HepG2 (cell line): ENCODE results near the gene TMTC4. TPM values are rescaled to one million over a fixed set of nuclear protein-coding genes. Genes with fewer than 3 reads are reported as not detected.

Source experiments
- ATAC-seq: fragments of 200-7000 bp; cut with Tn5 transposase; 3 replicates; pipeline ENCODE4 v1.9.1; 2020; ENCODE audit warnings: mild to moderate bottlenecking, moderate library complexity
- BruUV-seq: library from RNA; stranded (reverse); fragments of 400-500 nt; replicated peaks from 2 replicates; lab custom pipeline; 2021; lab: Mats Ljungman, UMichigan
- CTCF ChIA-PET: fragments of 300-600 bp; formaldehyde crosslinking; extraction: SDS; loops from one replicate; lab custom pipeline; 2021; ENCODE audit warnings: low total read pairs, inconsistent platforms, low intra/inter-chr PET ratio; lab: Yijun Ruan, JAX
- POLR2A ChIA-PET: fragments of 350-600 bp; sonication (Branson Sonifier 250); formaldehyde crosslinking; loops from one replicate; lab custom pipeline; 2020; ENCODE audit warnings: antibody characterized with exemption, inconsistent platforms; lab: Yijun Ruan, JAX
- DNase-seq: peaks from one replicate; pipeline ENCODE4 v3.0.0-alpha.2; 2015; ENCODE audit warnings: low spot score
- FAIRE-seq: peaks from 3 replicates; lab custom pipeline; 2011; peaks lifted over from hg19 to GRCh38; lab: Jason Lieb, UNC
- H2AFZ ChIP-seq: one replicate; pipeline ENCODE4 v1.6.1; 2011; ENCODE audit warnings: low read length, inconsistent platforms
- H3K27ac ChIP-seq: fragments of 300-600 bp; 3 replicates; pipeline ENCODE4 v1.8.0; 2011; ENCODE audit warnings: mixed run types, mild to moderate bottlenecking, mixed read lengths, low read length, inconsistent platforms; ENCODE audit not compliant: insufficient read depth; ENCODE audit errors: extremely low read length
- H3K27me3 ChIP-seq, 2 experiments: fragments of 200-600 bp in 1 of 2; 2 replicates in 1 of 2; 3 replicates in 1 of 2; pipeline versions ENCODE4 v1.6.0 to v1.8.0; 2011; ENCODE audit warnings: low read length in 2 of 2, mild to moderate bottlenecking in 2 of 2, moderate library complexity in 2 of 2, inconsistent platforms in 1 of 2; ENCODE audit not compliant: insufficient read depth in 2 of 2, control insufficient read depth in 1 of 2
- H3K36me3 ChIP-seq, 2 experiments: fragments of 200-600 bp in 1 of 2; replicated peaks in 1 of 2; 2 replicates in 1 of 2; 3 replicates in 1 of 2; pipeline versions ENCODE4 v1.5.1 to v1.8.0; 2011; ENCODE audit warnings: low read length in 2 of 2, inconsistent platforms in 1 of 2; ENCODE audit not compliant: insufficient read depth in 2 of 2, control insufficient read depth in 1 of 2
- H3K4me1 ChIP-seq: 2 replicates; pipeline ENCODE4 v1.5.1; 2012; ENCODE audit warnings: low read length, inconsistent platforms; ENCODE audit not compliant: insufficient read depth
- H3K4me2 ChIP-seq: 2 replicates; pipeline ENCODE4 v1.6.0; 2011; ENCODE audit warnings: low read depth, low read length, inconsistent platforms
- H3K4me3 ChIP-seq, 3 experiments: fragments of 200-600 bp in 1 of 3; sonication (generic), shearing (Covaris generic) in 1 of 3; replicated peaks in 1 of 3; 2 replicates each; pipeline ENCODE4 v1.5.1; 2011 to 2016; ENCODE audit warnings: low read length in 3 of 3, inconsistent platforms in 2 of 3, low read depth in 2 of 3, mild to moderate bottlenecking in 2 of 3, control low read depth in 1 of 3, mixed read lengths in 1 of 3; ENCODE audit not compliant: insufficient read depth in 1 of 3
- H3K79me2 ChIP-seq: one replicate; pipeline ENCODE4 v1.6.1; 2011; ENCODE audit warnings: low read length, inconsistent platforms; ENCODE audit not compliant: insufficient read depth
- H3K9ac ChIP-seq: 2 replicates; pipeline ENCODE4 v1.6.0; 2011; ENCODE audit warnings: mild to moderate bottlenecking, low read depth, low read length, inconsistent platforms; ENCODE audit not compliant: insufficient read depth
- H3K9me3 ChIP-seq: 2 replicates; pipeline ENCODE4 v1.5.1; 2012; ENCODE audit warnings: mild to moderate bottlenecking, low read length
- H4K20me1 ChIP-seq: 2 replicates; pipeline ENCODE4 v1.6.0; 2011; ENCODE audit warnings: inconsistent platforms, mild to moderate bottlenecking, low read length, moderate library complexity; ENCODE audit not compliant: insufficient read depth
- FOSL2 ChIP-seq: sonication (generic); formaldehyde crosslinking; IDR thresholded peaks from 2 replicates; pipeline ENCODE4 v1.4.0; 2020; ENCODE audit warnings: missing genetic modification reagents
- GPN1 ChIP-seq: sonication (generic); formaldehyde crosslinking; IDR thresholded peaks from 2 replicates; pipeline ENCODE4 v1.5.1; 2020; ENCODE audit warnings: missing genetic modification reagents, borderline replicate concordance
- NCOR1 ChIP-seq: fragments of 200-600 bp; sonication (generic); IDR thresholded peaks from 2 replicates; pipeline ENCODE4 v1.7.0; 2017; ENCODE audit warnings: antibody characterized with exemption, low read length, borderline replicate concordance
- SMC3 ChIP-seq: IDR thresholded peaks from 2 replicates; pipeline ENCODE4 v1.6.1; 2011; ENCODE audit warnings: low read length, improper control_type of control experiment
- STAG1 ChIP-seq: sonication (generic); formaldehyde crosslinking; IDR thresholded peaks from 2 replicates; pipeline ENCODE4 v1.4.0; 2020; ENCODE audit warnings: missing genetic modification reagents
- YY1 ChIP-seq: IDR thresholded peaks from 2 replicates; pipeline ENCODE4 v1.6.1; 2011; ENCODE audit warnings: low read length, low read depth, moderate library complexity, mild to moderate bottlenecking; ENCODE audit not compliant: insufficient read depth, insufficient replicate concordance
- ZBED4 ChIP-seq: sonication (generic); formaldehyde crosslinking; IDR thresholded peaks from 2 replicates; pipeline ENCODE4 v1.4.0; 2020; ENCODE audit warnings: missing genetic modification reagents, borderline replicate concordance
- ZFYVE20 ChIP-seq: sonication (generic); formaldehyde crosslinking; IDR thresholded peaks from 2 replicates; pipeline ENCODE4 v1.8.0; 2023; ENCODE audit warnings: low read depth, mild to moderate bottlenecking, moderate library complexity, missing genetic modification reagents, borderline replicate concordance
- ZNF788 ChIP-seq: sonication (generic); formaldehyde crosslinking; IDR thresholded peaks from 2 replicates; pipeline ENCODE4 v1.5.0; 2020; ENCODE audit warnings: mild to moderate bottlenecking, missing genetic modification reagents, borderline replicate concordance
- ZNF816 ChIP-seq: sonication (generic); formaldehyde crosslinking; IDR thresholded peaks from 2 replicates; pipeline ENCODE4 v1.8.0; 2022; ENCODE audit warnings: missing genetic modification reagents, mild to moderate bottlenecking, borderline replicate concordance
- WGBS: methylation state at CpG from one replicate; pipeline ENCODE4 v1.1.6; 2017; ENCODE audit warnings: low lambda C conversion rate; 5-methylcytosine and 5-hydroxymethylcytosine counted together
- in situ Hi-C: cut with HindIII; loops from 2 replicates; pipeline ENCODE4 v1.10.0; 2017; ENCODE audit warnings: low pct_unique_long_range_greater_than_20kb; ENCODE audit not compliant: extremely low pct_ligation_motif_present
- intact Hi-C: fragments of 100-400 bp; cut with micrococcal nuclease; formaldehyde crosslinking; loops from one replicate; pipeline ENCODE4 v1.10.0; 2022; ENCODE audit not compliant: unreplicated experiment
- polyA plus RNA-seq, 8 experiments: library from polyadenylated mRNA; depleted of rRNA in 3 of 8; stranded (reverse) in 7 of 8; unstranded in 1 of 8; fragments of >200 nt; fragmentation: Illumina TruSeq in 4 of 8; extraction: Trizol in 4 of 8; gene quantifications; 2 replicates each; pipeline versions ENCODE4 v1.2.1 to v1.2.3, GENCODE V29; 2011 to 2016; ENCODE audit warnings: low read depth in 4 of 8, missing spikeins in 1 of 8, mixed read lengths in 1 of 8; ENCODE audit not compliant: insufficient read depth in 1 of 8
- total RNA-seq, 5 experiments: library from RNA; depleted of rRNA; stranded (reverse); fragments of >200 nt; fragmentation: Illumina TruSeq; extraction: Trizol; gene quantifications; 2 replicates each; pipeline ENCODE4 v1.2.3, GENCODE V29; 2016; ENCODE audit warnings: low read depth in 1 of 5
- TF ChIP-seq, protein P1 (sequence below): sonication (generic); formaldehyde crosslinking; IDR thresholded peaks from 2 replicates; pipeline ENCODE4 v1.5.0; 2020; ENCODE audit warnings: mild to moderate bottlenecking, missing genetic modification reagents, moderate library complexity

The TMTC4 gene
- total and polyA plus RNA-seq, 2 of the 13 experiments (the other 11 are each of a cell fraction or from before 2014, with no cell fraction given), result 16.0 to 22.6 TPM

- TF ChIP-seq GPN1 (CRISPR knock-in tag) (no peak), ZNF816 (CRISPR knock-in tag) (no peak), NCOR1 (no peak), ZBED4 (CRISPR knock-in tag) (no peak), ZNF788 (CRISPR knock-in tag) (no peak), YY1 (no peak), STAG1 (CRISPR knock-in tag) (peak; percentile 43; the same call in 1 of the 2 replicates), SMC3 (peak; percentile 32), FOSL2 (no peak), ZFYVE20 (CRISPR knock-in tag) (no peak)
- TF ChIP-seq, protein P1, sequence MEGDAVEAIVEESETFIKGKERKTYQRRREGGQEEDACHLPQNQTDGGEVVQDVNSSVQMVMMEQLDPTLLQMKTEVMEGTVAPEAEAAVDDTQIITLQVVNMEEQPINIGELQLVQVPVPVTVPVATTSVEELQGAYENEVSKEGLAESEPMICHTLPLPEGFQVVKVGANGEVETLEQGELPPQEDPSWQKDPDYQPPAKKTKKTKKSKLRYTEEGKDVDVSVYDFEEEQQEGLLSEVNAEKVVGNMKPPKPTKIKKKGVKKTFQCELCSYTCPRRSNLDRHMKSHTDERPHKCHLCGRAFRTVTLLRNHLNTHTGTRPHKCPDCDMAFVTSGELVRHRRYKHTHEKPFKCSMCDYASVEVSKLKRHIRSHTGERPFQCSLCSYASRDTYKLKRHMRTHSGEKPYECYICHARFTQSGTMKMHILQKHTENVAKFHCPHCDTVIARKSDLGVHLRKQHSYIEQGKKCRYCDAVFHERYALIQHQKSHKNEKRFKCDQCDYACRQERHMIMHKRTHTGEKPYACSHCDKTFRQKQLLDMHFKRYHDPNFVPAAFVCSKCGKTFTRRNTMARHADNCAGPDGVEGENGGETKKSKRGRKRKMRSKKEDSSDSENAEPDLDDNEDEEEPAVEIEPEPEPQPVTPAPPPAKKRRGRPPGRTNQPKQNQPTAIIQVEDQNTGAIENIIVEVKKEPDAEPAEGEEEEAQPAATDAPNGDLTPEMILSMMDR (CRISPR knock-in tag), result peak; percentile 64
- intact Hi-C loops (loop anchor here (1.0 kb wide), 1 partner anchor 694 kb away; no protein-coding TSS in a partner anchor), in situ Hi-C loops (loop anchor here (25.0 kb wide), 1 partner anchor 518 kb away; no protein-coding TSS in a partner anchor)
- Histone ChIP-seq H3K79me2 (no peaks in the 10 kb centered on the region), H3K9me3 (no peaks in the 10 kb centered on the region), H3K4me1 (peaks cover 6% of the 10 kb centered on the region; the same call in 1 of the 2 replicates), H3K27ac (no peak overlapping the region), H3K27me3 (no peaks in the 10 kb centered on the region; a peak in 2 of 5 replicates), H3K4me2 (no peak overlapping the region), H3K4me3 (no peak overlapping the region), H2AFZ (no peak overlapping the region), H3K36me3 (no peaks in the 10 kb centered on the region), H3K9ac (no peak overlapping the region), H4K20me1 (no peaks in the 10 kb centered on the region)
- FAIRE-seq, result no peak
- whole genome bisulfite sequencing, result 0% methylated on average over 4 of the region's 4 CpGs
- DNase-seq, result peak; percentile 18
- CTCF ChIA-PET, result interaction anchor here (1.2 to 1.4 kb wide), 2 partner anchors 22 to 939 kb away, joined by 4 read pairs; no protein-coding TSS in a partner anchor
- no TSS peak for BruUV-seq
- peak; percentile 88 for ATAC-seq
- POLR2A ChIA-PET, result no interaction called here
Measured at GRCh38 chr13:100594731-100595130, 79.9 kb downstream of the TMTC4 start.
